HG03025 (cell line): ENCODE measurements around the gene ARL15.

Experiments
- ATAC-seq: cut with Tn5 transposase; IDR thresholded peaks from one replicate; pipeline ENCODE4 v1.9.1; 2021; ENCODE audit warnings: mild to moderate bottlenecking, moderate library complexity; ENCODE audit not compliant: unreplicated experiment, low FRiP score

ARL15 gene

GRCh38 chr5:53924392-53924791 lies 386.0 kb downstream of the ARL15 start:
- no peak for ATAC-seq

GRCh38 chr5:53923961-53924360 lies 386.4 kb downstream of the ARL15 start:
- ATAC-seq: no peak

GRCh38 chr5:53922508-53923498 lies 387.6 kb downstream of the ARL15 start:
- no peak for ATAC-seq

GRCh38 chr5:53917826-53918225 lies 392.5 kb downstream of the ARL15 start:
- ATAC-seq: no peak

GRCh38 chr5:53917095-53917494 lies 393.3 kb downstream of the ARL15 start:
- ATAC-seq: no peak

- no peak for ATAC-seq
These were observed 395.3 kb downstream of the ARL15 start for GRCh38 chr5:53915120-53915519.

GRCh38 chr5:53913941-53914340 lies 396.4 kb downstream of the ARL15 start:
- ATAC-seq: no peak

- no peak for ATAC-seq
These were observed 401.6 kb downstream of the ARL15 start for GRCh38 chr5:53908757-53909156.

- no peak for ATAC-seq
These were observed 402.5 kb downstream of the ARL15 start for GRCh38 chr5:53907827-53908226.

- ATAC-seq: no peak
These were observed 403.6 kb downstream of the ARL15 start for GRCh38 chr5:53906736-53907135.

GRCh38 chr5:53902296-53902907 lies 408.0 kb downstream of the ARL15 start:
- no peak for ATAC-seq

- ATAC-seq: no peak
These were observed 409.7 kb downstream of the ARL15 start for GRCh38 chr5:53900677-53901076.

GRCh38 chr5:53895091-53895683 lies 415.2 kb downstream of the ARL15 start:
- no peak for ATAC-seq

GRCh38 chr5:53893626-53894025 lies 416.7 kb downstream of the ARL15 start:
- ATAC-seq: no peak

GRCh38 chr5:53892224-53892623 lies 418.1 kb downstream of the ARL15 start:
- no peak for ATAC-seq

GRCh38 chr5:53891159-53891558 lies 419.2 kb downstream of the ARL15 start:
- ATAC-seq: no peak

GRCh38 chr5:53890490-53890889 lies 419.9 kb downstream of the ARL15 start:
- no peak for ATAC-seq

- no peak for ATAC-seq
These were observed 425.5 kb downstream of the ARL15 start for GRCh38 chr5:53884844-53885243.

- no peak for ATAC-seq
These were observed 426.0 kb downstream of the ARL15 start for GRCh38 chr5:53884417-53884816.

- ATAC-seq: no peak
These were observed 427.7 kb downstream of the ARL15 start for GRCh38 chr5:53882676-53883031.

GRCh38 chr5:53882006-53882675 lies 428.2 kb downstream of the ARL15 start:
- ATAC-seq: no peak
